ENCODE measurements around the gene BBS5.

DNA sequence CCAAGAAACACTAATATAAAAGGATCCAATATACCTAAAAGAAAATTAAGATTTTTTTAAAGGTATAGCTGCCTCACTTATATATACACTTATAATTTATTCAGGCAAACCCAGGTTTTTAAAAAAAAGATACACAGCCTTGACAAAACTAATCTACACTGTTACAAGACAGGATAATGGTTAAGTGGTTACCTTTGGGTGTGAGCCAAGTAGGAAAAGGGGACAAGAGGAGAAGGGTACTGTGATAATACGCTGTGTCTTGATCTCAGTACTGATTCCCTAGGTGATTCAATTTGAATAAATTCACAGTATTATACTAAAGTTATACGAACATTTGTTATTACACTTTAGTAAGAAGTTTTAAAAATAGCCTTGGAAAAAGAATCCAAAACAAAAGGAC lies 60.9 kb downstream of the BBS5 start:
- TF ChIP-seq CTCF (IDR thresholded peaks at IDR 0.05) (no peak), POLR2A (IDR thresholded peaks at IDR 0.05) (no peak)
